GM03348 (cell line): ENCODE measurements around the gene RASA2.
A peak's percentile ranks its signal among the peaks of the same experiment; 100 is the strongest.
"Not testable (repeated sequence)": the region's sequence is repeated elsewhere in the genome, so short reads cannot be mapped to it uniquely, and the experiment has no call there.

ENCODE experiments used
- DNase-seq: peaks from one replicate; pipeline ENCODE4 v3.0.0; 2012; ENCODE audit warnings: low spot score

Gene RASA2

GRCh38 chr3:141497589-141497988 is 10.8 kb downstream of the RASA2 start:
- DNase-seq, result not testable (repeated sequence)

GRCh38 chr3:141498598-141499223 is 11.9 kb downstream of the RASA2 start:
- DNase-seq, result no peak

- DNase-seq, result no peak
Measured at GRCh38 chr3:141499284-141499683, 12.5 kb downstream of the RASA2 start.

- no peak for DNase-seq
Measured at GRCh38 chr3:141499965-141500364, 13.1 kb downstream of the RASA2 start.

- DNase-seq, result no peak
Measured at GRCh38 chr3:141500397-141500796, 13.6 kb downstream of the RASA2 start.

GRCh38 chr3:141505166-141505565 is 18.3 kb downstream of the RASA2 start:
- no peak for DNase-seq

GRCh38 chr3:141506071-141506470 is 19.2 kb downstream of the RASA2 start:
- DNase-seq, result no peak

- DNase-seq, result no peak
Measured at GRCh38 chr3:141507392-141508066, 20.7 kb downstream of the RASA2 start.

GRCh38 chr3:141508067-141508436 is 21.2 kb downstream of the RASA2 start:
- DNase-seq, result no peak

GRCh38 chr3:141511361-141511760 is 24.5 kb downstream of the RASA2 start:
- no peak for DNase-seq

- DNase-seq, result no peak
Measured at GRCh38 chr3:141514382-141514781, 27.6 kb downstream of the RASA2 start.

GRCh38 chr3:141519587-141519986 is 32.8 kb downstream of the RASA2 start:
- no peak for DNase-seq

- DNase-seq, result no peak
Measured at GRCh38 chr3:141521781-141522180, 35.0 kb downstream of the RASA2 start.

GRCh38 chr3:141523615-141524375 is 37.0 kb downstream of the RASA2 start:
- peak; percentile 13 for DNase-seq

GRCh38 chr3:141524988-141525387 is 38.2 kb downstream of the RASA2 start:
- DNase-seq, result no peak

GRCh38 chr3:141525814-141526213 is 39.0 kb downstream of the RASA2 start:
- DNase-seq, result no peak

- DNase-seq, result no peak
Measured at GRCh38 chr3:141526709-141527108, 39.9 kb downstream of the RASA2 start.

GRCh38 chr3:141528800-141529199 is 42.0 kb downstream of the RASA2 start:
- no peak for DNase-seq

GRCh38 chr3:141529256-141529655 is 42.4 kb downstream of the RASA2 start:
- no peak for DNase-seq

GRCh38 chr3:141529717-141530414 is 43.0 kb downstream of the RASA2 start:
- no peak for DNase-seq

GRCh38 chr3:141530415-141530768 is 43.6 kb downstream of the RASA2 start:
- DNase-seq, result peak; percentile 54

- no peak for DNase-seq
Measured at GRCh38 chr3:141532609-141533008, 45.8 kb downstream of the RASA2 start.

- DNase-seq, result not testable (repeated sequence)
Measured at GRCh38 chr3:141536017-141536416, 49.2 kb downstream of the RASA2 start.
